ENCODE results near the gene INO80E.
A peak's percentile ranks its signal among the peaks of the same experiment; 100 is the strongest.

The INO80E gene

GRCh38 chr16:29963021-29963743 lies 32.9 kb upstream of the INO80E start:
- Histone ChIP-seq H3K9me2 (replicated peaks; ENCODE audit: insufficient read depth, low read length) (no peaks in the 10 kb centered on the region), H2AFZ (ENCODE audit: low read length) (no peak overlapping the region; the same call in 1 of the 2 replicates), H3K36me3 (replicated peaks; ENCODE audit: insufficient read depth, low read length) (no peaks in the 10 kb centered on the region), H3F3A (ENCODE audit: insufficient read depth, low read length) (0 out of 2 replicates have a peak, but pooled peaks cover 6% of the 10 kb centered on the region), H3K9me3 (replicated peaks; ENCODE audit: insufficient read depth, low read length) (no peaks in the 10 kb centered on the region), H3K4me3 (ENCODE audit: low read length) (peak overlapping the region; percentile 76; the same call in 1 of the 2 replicates), H3K79me2 (ENCODE audit: low read length) (no peaks in the 10 kb centered on the region), H3K27me3 (replicated peaks; ENCODE audit: insufficient read depth, low read length) (no peaks in the 10 kb centered on the region), H4K20me1 (ENCODE audit: insufficient read depth, low read length) (no peaks in the 10 kb centered on the region), H3K9ac (ENCODE audit: low read length) (peak overlapping the region; percentile 58; the same call in 1 of the 2 replicates), H3K4me1 (ENCODE audit: low read length) (peaks cover 5% of the 10 kb centered on the region; the same call in 1 of the 2 replicates), H3K4me2 (ENCODE audit: low read depth, low read length) (peak overlapping the region; percentile 94), H3K27ac (ENCODE audit: low read length) (no peak overlapping the region)
- TF ChIP-seq EZH2 (optimal IDR thresholded peaks at IDR 0.05; ENCODE audit: low read depth, low read length) = no peak
- TF ChIP-seq CTCF (IDR thresholded peaks at IDR 0.05; ENCODE audit: low read length) = no peak
- TF ChIP-seq EZH2phosphoT487 (IDR thresholded peaks at IDR 0.05; ENCODE audit: low read length) = no peak
- no peak for DNase-seq

GRCh38 chr16:29968205-29968604 lies 27.8 kb upstream of the INO80E start:
- Histone ChIP-seq H4K20me1 (ENCODE audit: insufficient read depth, low read length) (no peaks in the 10 kb centered on the region), H3K9me3 (replicated peaks; ENCODE audit: insufficient read depth, low read length) (no peaks in the 10 kb centered on the region), H3K9me2 (replicated peaks; ENCODE audit: insufficient read depth, low read length) (no peaks in the 10 kb centered on the region), H2AFZ (ENCODE audit: low read length) (no peak overlapping the region), H3K4me3 (ENCODE audit: low read length) (no peak overlapping the region), H3K9ac (ENCODE audit: low read length) (no peak overlapping the region), H3K79me2 (ENCODE audit: low read length) (no peaks in the 10 kb centered on the region), H3K4me2 (ENCODE audit: low read depth, low read length) (no peak overlapping the region), H3K36me3 (replicated peaks; ENCODE audit: insufficient read depth, low read length) (no peaks in the 10 kb centered on the region), H3K27me3 (replicated peaks; ENCODE audit: insufficient read depth, low read length) (no peaks in the 10 kb centered on the region), H3F3A (ENCODE audit: insufficient read depth, low read length) (0 out of 2 replicates have a peak, but pooled peaks cover 6% of the 10 kb centered on the region), H3K4me1 (ENCODE audit: low read length) (0 out of 2 replicates have a peak, but pooled peaks cover 3% of the 10 kb centered on the region), H3K27ac (ENCODE audit: low read length) (no peak overlapping the region)
- TF ChIP-seq CTCF (IDR thresholded peaks at IDR 0.05; ENCODE audit: low read length) (no peak), EZH2phosphoT487 (IDR thresholded peaks at IDR 0.05; ENCODE audit: low read length) (no peak), EZH2 (optimal IDR thresholded peaks at IDR 0.05; ENCODE audit: low read depth, low read length) (no peak)
- no peak for DNase-seq

GRCh38 chr16:29971304-29971703 lies 24.7 kb upstream of the INO80E start:
- Histone ChIP-seq H3K4me2 (ENCODE audit: low read depth, low read length) (no peak overlapping the region), H3K36me3 (replicated peaks; ENCODE audit: insufficient read depth, low read length) (no peaks in the 10 kb centered on the region), H3K9ac (ENCODE audit: low read length) (no peak overlapping the region), H3K9me2 (replicated peaks; ENCODE audit: insufficient read depth, low read length) (no peaks in the 10 kb centered on the region), H3K27me3 (replicated peaks; ENCODE audit: insufficient read depth, low read length) (no peaks in the 10 kb centered on the region), H3K79me2 (ENCODE audit: low read length) (peaks cover 26% of the 10 kb centered on the region), H3K4me1 (ENCODE audit: low read length) (peaks cover 19% of the 10 kb centered on the region), H3K9me3 (replicated peaks; ENCODE audit: insufficient read depth, low read length) (no peaks in the 10 kb centered on the region), H3K27ac (ENCODE audit: low read length) (no peak overlapping the region), H3F3A (ENCODE audit: insufficient read depth, low read length) (no peaks in the 10 kb centered on the region), H2AFZ (ENCODE audit: low read length) (no peak overlapping the region), H3K4me3 (ENCODE audit: low read length) (no peak overlapping the region), H4K20me1 (ENCODE audit: insufficient read depth, low read length) (no peaks in the 10 kb centered on the region)
- TF ChIP-seq EZH2phosphoT487 (IDR thresholded peaks at IDR 0.05; ENCODE audit: low read length) = no peak
- no peak for TF ChIP-seq CTCF (IDR thresholded peaks at IDR 0.05; ENCODE audit: low read length)
- TF ChIP-seq EZH2 (optimal IDR thresholded peaks at IDR 0.05; ENCODE audit: low read depth, low read length) = no peak
- no peak for DNase-seq
